H1 (cell line): Measurements from ENCODE around the gene SLC31A2. TPM values are rescaled to one million over a fixed set of nuclear protein-coding genes. Genes with fewer than 3 reads are reported as not detected.

Experiments used
- CTCF ChIA-PET: fragments of 300-600 bp; sonication (Branson Sonifier 250); formaldehyde crosslinking; loops from one replicate; lab custom pipeline; 2021; ENCODE audit not compliant: partially characterized antibody; lab: Charles Lee
- POLR2A ChIA-PET: fragments of 300-600 bp; sonication (Branson Sonifier 250); formaldehyde crosslinking; loops from one replicate; lab custom pipeline; 2021; ENCODE audit warnings: inconsistent platforms; ENCODE audit not compliant: partially characterized antibody; lab: Charles Lee
- DNase-seq, 2 experiments: peaks; one replicate each; pipeline versions ENCODE4 v3.0.0 to v3.0.0-alpha.2; 2010 to 2022; ENCODE audit warnings: low spot score in 2 of 2, low read depth in 1 of 2, mixed read lengths in 1 of 2
- FAIRE-seq: peaks from 2 replicates; lab custom pipeline; 2011; peaks lifted over from hg19 to GRCh38; lab: Jason Lieb, UNC
- H2AFZ ChIP-seq: 2 replicates; pipeline ENCODE4 v1.8.1; 2012; ENCODE audit warnings: low read length, inconsistent platforms
- H2AK5ac ChIP-seq: 2 replicates; pipeline ENCODE4 v1.6.1; 2013; ENCODE audit warnings: low read depth, low read length
- H2BK120ac ChIP-seq: replicated peaks from 2 replicates; pipeline ENCODE3; 2013; ENCODE audit warnings: low read depth, low read length, inconsistent platforms
- H2BK12ac ChIP-seq: 2 replicates; pipeline ENCODE4 v1.6.1; 2013; ENCODE audit warnings: low read depth, low read length
- H2BK15ac ChIP-seq: 2 replicates; pipeline ENCODE4 v1.6.1; 2013; ENCODE audit warnings: low read length
- H2BK20ac ChIP-seq: 2 replicates; pipeline ENCODE4 v1.6.1; 2013; ENCODE audit warnings: low read length
- H2BK5ac ChIP-seq: 2 replicates; pipeline ENCODE4 v1.6.1; 2013; ENCODE audit warnings: low read depth, low read length
- H3K14ac ChIP-seq: 2 replicates; pipeline ENCODE4 v1.6.1; 2013; ENCODE audit warnings: inconsistent platforms; ENCODE audit not compliant: insufficient read length
- H3K18ac ChIP-seq: 2 replicates; pipeline ENCODE4 v1.6.1; 2013; ENCODE audit warnings: low read length; ENCODE audit errors: extremely low read depth
- H3K23ac ChIP-seq: 2 replicates; pipeline ENCODE4 v1.6.1; 2013; ENCODE audit warnings: inconsistent platforms; ENCODE audit not compliant: insufficient read length
- H3K23me2 ChIP-seq: 2 replicates; pipeline ENCODE4 v1.6.1; 2013; ENCODE audit warnings: low read depth, low read length
- H3K27ac ChIP-seq: 2 replicates; pipeline ENCODE4 v1.6.1; 2011; ENCODE audit warnings: low read depth, low read length, inconsistent platforms
- H3K27me3 ChIP-seq, 4 experiments: replicated peaks in 1 of 4; 1 replicate in 1 of 4; 2 replicates in 3 of 4; pipeline versions ENCODE4 v1.6.1 to v1.8.1; 2011 to 2013; ENCODE audit warnings: low read length in 3 of 4, mild to moderate bottlenecking in 3 of 4, inconsistent platforms in 2 of 4, mixed read lengths in 2 of 4, moderate library complexity in 1 of 4; ENCODE audit not compliant: control insufficient read depth in 3 of 4, insufficient read depth in 3 of 4; ENCODE audit errors: extremely low read depth in 1 of 4
- H3K36me3 ChIP-seq, 4 experiments: 2 replicates each; pipeline versions ENCODE4 v1.6.1 to v1.8.1; 2011 to 2013; ENCODE audit warnings: mild to moderate bottlenecking in 4 of 4, low read length in 3 of 4, moderate library complexity in 2 of 4, control low read depth in 1 of 4, inconsistent platforms in 1 of 4; ENCODE audit not compliant: insufficient read depth in 4 of 4, control insufficient read depth in 2 of 4
- H3K4ac ChIP-seq: replicated peaks from 2 replicates; pipeline ENCODE3; 2013; ENCODE audit warnings: low read length, low read depth, mixed read lengths, inconsistent platforms; ENCODE audit not compliant: insufficient read length
- H3K4me1 ChIP-seq, 4 experiments: replicated peaks in 1 of 4; 1 replicate in 1 of 4; 2 replicates in 3 of 4; pipeline versions ENCODE4 v1.6.1 to v1.8.1; 2011 to 2013; ENCODE audit warnings: low read length in 3 of 4, inconsistent platforms in 2 of 4, mixed read lengths in 1 of 4; ENCODE audit not compliant: insufficient read depth in 4 of 4, control insufficient read depth in 3 of 4
- H3K4me2 ChIP-seq, 2 experiments: 2 replicates each; pipeline versions ENCODE4 v1.6.1 to v1.8.1; 2011 to 2013; ENCODE audit warnings: low read depth in 2 of 2, low read length in 2 of 2, control low read depth in 1 of 2, inconsistent platforms in 1 of 2, mild to moderate bottlenecking in 1 of 2; ENCODE audit not compliant: insufficient read depth in 1 of 2
- H3K4me3 ChIP-seq, 4 experiments: fragments of 200-600, 300-600 bp in 1 of 4; sonication (generic), shearing (Covaris generic), sonication (Bioruptor Twin) in 1 of 4; 2 replicates each; pipeline versions ENCODE4 v1.5.1 to v1.8.1; 2011 to 2016; ENCODE audit warnings: low read length in 4 of 4, low read depth in 3 of 4, control low read depth in 2 of 4, inconsistent platforms in 2 of 4, mild to moderate bottlenecking in 2 of 4, mixed read lengths in 1 of 4, moderate library complexity in 1 of 4; ENCODE audit not compliant: insufficient read depth in 2 of 4; ENCODE audit errors: extremely low read depth in 1 of 4
- H3K56ac ChIP-seq: replicated peaks from 2 replicates; pipeline ENCODE3; 2013; ENCODE audit warnings: low read depth, mild to moderate bottlenecking, mixed read lengths, low read length, inconsistent platforms; ENCODE audit not compliant: insufficient read length
- H3K79me1 ChIP-seq: 2 replicates; pipeline ENCODE4 v1.6.1; 2013; ENCODE audit warnings: low read depth, low read length, control low read depth
- H3K79me2 ChIP-seq, 2 experiments: 2 replicates each; pipeline versions ENCODE4 v1.6.1 to v1.8.1; 2012 to 2013; ENCODE audit warnings: low read length in 2 of 2, mild to moderate bottlenecking in 2 of 2, inconsistent platforms in 1 of 2; ENCODE audit not compliant: insufficient read depth in 2 of 2, control insufficient read depth in 1 of 2
- H3K9ac ChIP-seq, 4 experiments: replicated peaks in 1 of 4; 1 replicate in 1 of 4; 2 replicates in 3 of 4; pipeline versions ENCODE4 v1.6.1 to v1.8.1; 2011 to 2013; ENCODE audit warnings: low read depth in 3 of 4, low read length in 3 of 4, control low read depth in 2 of 4, mild to moderate bottlenecking in 2 of 4, moderate library complexity in 2 of 4, inconsistent platforms in 1 of 4; ENCODE audit errors: extremely low read depth in 1 of 4
- H3K9me3 ChIP-seq, 2 experiments: 2 replicates each; pipeline versions ENCODE4 v1.6.1 to v1.8.1; 2012 to 2013; ENCODE audit warnings: mild to moderate bottlenecking in 2 of 2, moderate library complexity in 2 of 2, control low read depth in 1 of 2, inconsistent platforms in 1 of 2, low read depth in 1 of 2, low read length in 1 of 2, mixed read lengths in 1 of 2; ENCODE audit not compliant: insufficient read depth in 2 of 2
- H4K20me1 ChIP-seq, 2 experiments: replicated peaks in 1 of 2; 2 replicates each; pipeline versions ENCODE3 to v1.8.1; 2011 to 2013; ENCODE audit warnings: inconsistent platforms in 2 of 2, low read length in 2 of 2, mild to moderate bottlenecking in 1 of 2; ENCODE audit not compliant: insufficient read depth in 2 of 2, control insufficient read depth in 1 of 2
- H4K5ac ChIP-seq: 2 replicates; pipeline ENCODE4 v1.6.1; 2013; ENCODE audit warnings: low read length, low read depth, mixed read lengths, inconsistent platforms; ENCODE audit not compliant: insufficient read length
- H4K8ac ChIP-seq: 2 replicates; pipeline ENCODE4 v1.8.0; 2013; ENCODE audit warnings: mild to moderate bottlenecking, moderate library complexity, low read length, inconsistent platforms; ENCODE audit not compliant: insufficient read depth; ENCODE audit errors: extremely low read depth
- H4K91ac ChIP-seq: replicated peaks from 2 replicates; pipeline ENCODE3; 2013; ENCODE audit warnings: low read length, mixed read lengths, inconsistent platforms; ENCODE audit not compliant: insufficient read length
- JUN ChIP-seq: IDR thresholded peaks from 2 replicates; pipeline ENCODE4 v1.6.1; 2011; ENCODE audit warnings: low read depth, mild to moderate bottlenecking, improper control_type of control experiment, low read length
- KDM5A ChIP-seq: fragments of 200-600 bp; IDR thresholded peaks from 2 replicates; pipeline ENCODE4 v1.7.1; 2012; ENCODE audit warnings: mild to moderate bottlenecking, low read length, inconsistent platforms, mixed read lengths
- PHF8 ChIP-seq: fragments of 200-600 bp; sonication (generic); conservative IDR thresholded peaks from 2 replicates; pipeline ENCODE4 v1.7.1; 2012; ENCODE audit warnings: low read depth, mild to moderate bottlenecking, inconsistent platforms, low read length, moderate library complexity
- POLR2A ChIP-seq, 2 experiments: IDR thresholded peaks; 1 replicate in 1 of 2; 2 replicates in 1 of 2; pipeline ENCODE4 v1.6.1; 2011; ENCODE audit warnings: low read depth in 2 of 2, low read length in 2 of 2, mild to moderate bottlenecking in 2 of 2; ENCODE audit errors: control extremely low read depth in 1 of 2
- RFX5 ChIP-seq: IDR thresholded peaks from 2 replicates; pipeline ENCODE4 v1.6.1; 2011; ENCODE audit warnings: low read depth, low read length, improper control_type of control experiment, borderline replicate concordance
- RNF2 ChIP-seq: fragments of 200-900, 300-1000 bp; sonication (generic); IDR thresholded peaks from 2 replicates; pipeline ENCODE4 v1.7.1; 2016; ENCODE audit warnings: borderline replicate concordance, low read depth, mild to moderate bottlenecking, antibody characterized with exemption, low read length; ENCODE audit not compliant: poor library complexity, severe bottlenecking; ENCODE audit errors: missing control alignments
- SAP30 ChIP-seq: fragments of 300-600 bp; sonication (generic); IDR thresholded peaks from 2 replicates; pipeline ENCODE4 v1.7.1; 2012; ENCODE audit warnings: low read length, moderate library complexity, mild to moderate bottlenecking, inconsistent platforms; ENCODE audit not compliant: insufficient read depth, insufficient replicate concordance
- SIX5 ChIP-seq: IDR thresholded peaks from 2 replicates; pipeline ENCODE4 v1.6.1; 2011; ENCODE audit warnings: mild to moderate bottlenecking, low read depth, low read length
- SP2 ChIP-seq: IDR thresholded peaks from 2 replicates; pipeline ENCODE4 v1.6.1; 2012; ENCODE audit warnings: mild to moderate bottlenecking, low read length, inconsistent platforms
- YY1 ChIP-seq: IDR thresholded peaks from 2 replicates; pipeline ENCODE4 v1.6.1; 2011; ENCODE audit warnings: low read depth, mild to moderate bottlenecking, low read length
- WGBS, 2 experiments: shearing (Covaris generic) in 1 of 2; methylation state at CpG; one replicate each; pipeline versions ENCODE4 v1.1.6 to v1.1.7; 2013 to 2015; ENCODE audit warnings: low lambda C conversion rate in 2 of 2, mixed read lengths in 2 of 2, inconsistent platforms in 1 of 2, low coverage in 1 of 2, missing lambda C conversion rate in 1 of 2; ENCODE audit not compliant: insufficient replicate concordance in 2 of 2, insufficient coverage in 1 of 2, insufficient read length in 1 of 2; ENCODE audit errors: extremely low coverage in 1 of 2, missing lambda C conversion rate in 1 of 2; 5-methylcytosine and 5-hydroxymethylcytosine counted together
- polyA plus RNA-seq, 7 experiments: library from polyadenylated mRNA; depleted of rRNA in 3 of 7; stranded (reverse) in 5 of 7; unstranded in 2 of 7; fragments of >200 nt in 5 of 7; fragments of 200-250 nt in 2 of 7; gene quantifications; 1 replicate in 5 of 7; 2 replicates in 1 of 7; 4 replicates in 1 of 7; pipeline versions ENCODE4 v1.2.1 to v1.2.3, GENCODE V29; 2011 to 2013; ENCODE audit warnings: missing spikeins in 2 of 7, mixed read lengths in 2 of 7
- total RNA-seq: library from RNA; stranded (reverse); fragmentation: NEBNext Ultra II Directional; extraction: Animal tissue kit (Norgen Biotek cat#: 25700); gene quantifications from 2 replicates; pipeline ENCODE4 v1.2.1, GENCODE V29; 2021
- TF ChIP-seq, protein P1 (sequence below): IDR thresholded peaks from 2 replicates; pipeline ENCODE4 v1.6.1; 2012; ENCODE audit warnings: low read length, inconsistent platforms

SLC31A2 gene
- total and polyA plus RNA-seq, 2 of the 8 experiments (the other 6 are each of a cell fraction or from before 2014, with no cell fraction given): 2.0 to 2.9 TPM

DNA sequence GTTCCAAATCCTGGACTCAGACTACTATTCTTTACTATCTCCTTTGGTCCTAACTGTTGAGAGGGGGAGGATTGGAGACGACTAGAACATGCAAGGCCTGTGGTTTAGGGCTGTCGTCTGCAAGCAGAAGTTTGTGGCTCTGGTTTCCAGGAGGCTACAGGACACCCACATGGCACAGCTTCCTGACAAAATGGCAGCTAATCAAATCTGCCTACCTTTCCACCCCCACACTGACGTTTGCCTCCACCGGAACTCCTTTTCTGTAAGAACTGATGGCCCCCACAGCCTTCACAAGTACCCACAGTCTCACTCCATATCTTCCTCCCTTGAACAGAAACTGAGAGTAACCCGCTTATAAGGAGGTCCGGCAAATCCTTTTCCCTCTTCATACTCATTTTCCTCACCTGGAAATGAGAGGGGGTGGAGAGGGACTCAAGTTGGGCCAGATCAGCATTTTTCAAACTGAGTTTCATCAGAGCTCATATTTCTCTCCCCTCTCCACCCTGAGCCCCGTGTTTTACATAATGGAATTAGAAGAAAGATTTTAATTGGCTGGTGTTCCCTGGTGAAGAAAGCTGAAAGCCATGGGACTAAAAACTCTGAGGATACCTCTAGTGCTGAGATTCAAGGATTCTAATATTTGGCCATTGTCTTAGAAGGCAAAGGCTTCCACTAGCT, 5.2 kb downstream of the SLC31A2 start:
- Histone ChIP-seq H3K27ac (no peak overlapping the region), H3K9ac (peak overlapping the region in 1 of 4 experiments; percentile 47; a peak in 1 of 7 replicates), H3K36me3 (no peaks in the 10 kb centered on the region), H3K56ac (no peak overlapping the region), H2BK120ac (no peak overlapping the region), H3K4me3 (no peak overlapping the region), H2BK5ac (no peak overlapping the region), H3K27me3 (peaks cover 0 to 10% (median 7%) of the 10 kb centered on the region in 4 experiments; a peak in 5 of 7 replicates), H3K23me2 (peaks cover 4% of the 10 kb centered on the region), H3K79me1 (no peaks in the 10 kb centered on the region), H3K79me2 (no peaks in the 10 kb centered on the region), H3K4me1 (peaks cover 0 to 6% (median 2%) of the 10 kb centered on the region in 4 experiments; a peak in 5 of 7 replicates), H3K14ac (no peak overlapping the region), H3K23ac (no peak overlapping the region), H4K5ac (no peak overlapping the region), H4K91ac (no peak overlapping the region), H2BK20ac (no peak overlapping the region), H3K9me3 (no peaks in the 10 kb centered on the region), H2AFZ (no peak overlapping the region), H4K20me1 (no peaks in the 10 kb centered on the region), H3K4ac (no peak overlapping the region), H3K4me2 (no peak overlapping the region), H4K8ac (no peak overlapping the region), H2AK5ac (no peak overlapping the region), H3K18ac (no peak overlapping the region), H2BK15ac (no peak overlapping the region), H2BK12ac (no peak overlapping the region)
- CTCF ChIA-PET: interaction anchor here (0.9 to 1.9 kb wide), 5 partner anchors 11 to 66 kb away, joined by 3 to 6 read pairs (median 4); no protein-coding TSS in a partner anchor
- 70% methylated on average over 7 of the region's 7 CpGs; no CpG with 5 or more reads in 1 of the 2 experiments for WGBS, 2 experiments
- FAIRE-seq (no peak), DNase-seq (no peak)
- POLR2A ChIA-PET: interaction anchor here (0.9 kb wide), 2 partner anchors 11 to 119 kb away, joined by 3 read pairs; partner anchors contain the start of genes CDC26 and PRPF4
- TF ChIP-seq SIX5 (no peak), SP2 (no peak), RNF2 (no peak), KDM5A (no peak), JUN (no peak), SAP30 (no peak), POLR2A (IDR thresholded peaks at IDR 0.05; ENCODE audit: control extremely low read depth in 1 of 2, low read depth in 2 of 2, low read length in 2 of 2) (no peak), PHF8 (no peak), RFX5 (no peak), YY1 (no peak)
- TF ChIP-seq, protein P1, sequence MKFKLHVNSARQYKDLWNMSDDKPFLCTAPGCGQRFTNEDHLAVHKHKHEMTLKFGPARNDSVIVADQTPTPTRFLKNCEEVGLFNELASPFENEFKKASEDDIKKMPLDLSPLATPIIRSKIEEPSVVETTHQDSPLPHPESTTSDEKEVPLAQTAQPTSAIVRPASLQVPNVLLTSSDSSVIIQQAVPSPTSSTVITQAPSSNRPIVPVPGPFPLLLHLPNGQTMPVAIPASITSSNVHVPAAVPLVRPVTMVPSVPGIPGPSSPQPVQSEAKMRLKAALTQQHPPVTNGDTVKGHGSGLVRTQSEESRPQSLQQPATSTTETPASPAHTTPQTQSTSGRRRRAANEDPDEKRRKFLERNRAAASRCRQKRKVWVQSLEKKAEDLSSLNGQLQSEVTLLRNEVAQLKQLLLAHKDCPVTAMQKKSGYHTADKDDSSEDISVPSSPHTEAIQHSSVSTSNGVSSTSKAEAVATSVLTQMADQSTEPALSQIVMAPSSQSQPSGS: no peak
